ENCODE measurements around the gene ENPP1.

- TF ChIP-seq SETDB1 (IDR thresholded peaks at IDR 0.05; ENCODE audit: low read length) (no peak), ESRRA (IDR thresholded peaks at IDR 0.05; ENCODE audit: borderline replicate concordance, low read depth) (no peak), ZNF239 (CRISPR knock-in tag; IDR thresholded peaks at IDR 0.05) (no peak), GMEB1 (CRISPR knock-in tag; IDR thresholded peaks at IDR 0.05) (no peak), ETV6 (IDR thresholded peaks at IDR 0.05; ENCODE audit: borderline replicate concordance in 1 of 2, low read depth in 2 of 2, low read length in 1 of 2) (no peak), ETV6 (CRISPR knock-in tag; IDR thresholded peaks at IDR 0.05; ENCODE audit: borderline replicate concordance) (no peak), HNRNPK (IDR thresholded peaks at IDR 0.05; ENCODE audit: low read depth, low read length, poor library complexity, severe bottlenecking) (no peak), NFATC3 (IDR thresholded peaks at IDR 0.05) (no peak), JUND (IDR thresholded peaks at IDR 0.05; ENCODE audit: borderline replicate concordance, low read depth, low read length) (no peak), JUND (tag; IDR thresholded peaks at IDR 0.05; ENCODE audit: borderline replicate concordance, low read depth, low read length) (no peak)
Measured at GRCh38 chr6:131937226-131937625, 129.4 kb downstream of the ENPP1 start.

Data from K562 (cell line).